ENCODE results near the gene POLRMT.
"Not testable (repeated sequence)": the region's sequence is repeated elsewhere in the genome, so short reads cannot be mapped to it uniquely, and the experiment has no call there.

DNA sequence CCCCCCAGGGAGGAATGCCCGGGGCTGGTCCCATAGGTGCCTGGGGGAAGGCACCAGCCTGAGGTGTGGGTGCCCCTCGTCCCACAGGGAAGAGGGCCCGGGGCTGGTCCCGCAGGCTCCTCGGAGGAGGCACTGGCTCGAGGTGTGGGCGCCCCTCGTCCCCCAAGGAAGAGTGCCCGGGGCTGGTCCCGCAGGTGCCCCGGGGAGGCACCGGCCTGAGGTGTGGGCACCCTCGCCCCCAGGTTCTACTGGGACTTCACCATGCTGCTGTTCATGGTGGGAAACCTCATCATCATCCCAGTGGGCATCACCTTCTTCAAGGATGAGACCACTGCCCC is 30.1 kb downstream of the POLRMT start:
- TF ChIP-seq ZFP3 (CRISPR knock-in tag; IDR thresholded peaks at IDR 0.05); ZFP30 (CRISPR knock-in tag; IDR thresholded peaks at IDR 0.05); PPARA (CRISPR knock-in tag; IDR thresholded peaks at IDR 0.05; ENCODE audit: borderline replicate concordance); ARNTL (CRISPR knock-in tag; IDR thresholded peaks at IDR 0.05; ENCODE audit: borderline replicate concordance, low read depth); ZNF70 (CRISPR knock-in tag; IDR thresholded peaks at IDR 0.05); ZNF565 (CRISPR knock-in tag; conservative IDR thresholded peaks at IDR 0.05; ENCODE audit: low read depth); ZC3H10 (CRISPR knock-in tag; IDR thresholded peaks at IDR 0.05); ESRRG (CRISPR knock-in tag; IDR thresholded peaks at IDR 0.05); TCF4 (CRISPR knock-in tag; IDR thresholded peaks at IDR 0.05; ENCODE audit: borderline replicate concordance); CSDC2 (CRISPR knock-in tag; IDR thresholded peaks at IDR 0.05); ISL1 (CRISPR knock-in tag; IDR thresholded peaks at IDR 0.05); RARB (CRISPR knock-in tag; IDR thresholded peaks at IDR 0.05): not testable (repeated sequence)
- TF ChIP-seq, protein P1, sequence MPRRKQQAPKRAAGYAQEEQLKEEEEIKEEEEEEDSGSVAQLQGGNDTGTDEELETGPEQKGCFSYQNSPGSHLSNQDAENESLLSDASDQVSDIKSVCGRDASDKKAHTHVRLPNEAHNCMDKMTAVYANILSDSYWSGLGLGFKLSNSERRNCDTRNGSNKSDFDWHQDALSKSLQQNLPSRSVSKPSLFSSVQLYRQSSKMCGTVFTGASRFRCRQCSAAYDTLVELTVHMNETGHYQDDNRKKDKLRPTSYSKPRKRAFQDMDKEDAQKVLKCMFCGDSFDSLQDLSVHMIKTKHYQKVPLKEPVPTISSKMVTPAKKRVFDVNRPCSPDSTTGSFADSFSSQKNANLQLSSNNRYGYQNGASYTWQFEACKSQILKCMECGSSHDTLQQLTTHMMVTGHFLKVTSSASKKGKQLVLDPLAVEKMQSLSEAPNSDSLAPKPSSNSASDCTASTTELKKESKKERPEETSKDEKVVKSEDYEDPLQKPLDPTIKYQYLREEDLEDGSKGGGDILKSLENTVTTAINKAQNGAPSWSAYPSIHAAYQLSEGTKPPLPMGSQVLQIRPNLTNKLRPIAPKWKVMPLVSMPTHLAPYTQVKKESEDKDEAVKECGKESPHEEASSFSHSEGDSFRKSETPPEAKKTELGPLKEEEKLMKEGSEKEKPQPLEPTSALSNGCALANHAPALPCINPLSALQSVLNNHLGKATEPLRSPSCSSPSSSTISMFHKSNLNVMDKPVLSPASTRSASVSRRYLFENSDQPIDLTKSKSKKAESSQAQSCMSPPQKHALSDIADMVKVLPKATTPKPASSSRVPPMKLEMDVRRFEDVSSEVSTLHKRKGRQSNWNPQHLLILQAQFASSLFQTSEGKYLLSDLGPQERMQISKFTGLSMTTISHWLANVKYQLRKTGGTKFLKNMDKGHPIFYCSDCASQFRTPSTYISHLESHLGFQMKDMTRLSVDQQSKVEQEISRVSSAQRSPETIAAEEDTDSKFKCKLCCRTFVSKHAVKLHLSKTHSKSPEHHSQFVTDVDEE (CRISPR knock-in tag; IDR thresholded peaks at IDR 0.05) = not testable (repeated sequence)
- TF ChIP-seq, protein P2, sequence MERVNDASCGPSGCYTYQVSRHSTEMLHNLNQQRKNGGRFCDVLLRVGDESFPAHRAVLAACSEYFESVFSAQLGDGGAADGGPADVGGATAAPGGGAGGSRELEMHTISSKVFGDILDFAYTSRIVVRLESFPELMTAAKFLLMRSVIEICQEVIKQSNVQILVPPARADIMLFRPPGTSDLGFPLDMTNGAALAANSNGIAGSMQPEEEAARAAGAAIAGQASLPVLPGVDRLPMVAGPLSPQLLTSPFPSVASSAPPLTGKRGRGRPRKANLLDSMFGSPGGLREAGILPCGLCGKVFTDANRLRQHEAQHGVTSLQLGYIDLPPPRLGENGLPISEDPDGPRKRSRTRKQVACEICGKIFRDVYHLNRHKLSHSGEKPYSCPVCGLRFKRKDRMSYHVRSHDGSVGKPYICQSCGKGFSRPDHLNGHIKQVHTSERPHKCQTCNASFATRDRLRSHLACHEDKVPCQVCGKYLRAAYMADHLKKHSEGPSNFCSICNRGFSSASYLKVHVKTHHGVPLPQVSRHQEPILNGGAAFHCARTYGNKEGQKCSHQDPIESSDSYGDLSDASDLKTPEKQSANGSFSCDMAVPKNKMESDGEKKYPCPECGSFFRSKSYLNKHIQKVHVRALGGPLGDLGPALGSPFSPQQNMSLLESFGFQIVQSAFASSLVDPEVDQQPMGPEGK (CRISPR knock-in tag; IDR thresholded peaks at IDR 0.05; ENCODE audit: borderline replicate concordance) = not testable (repeated sequence)

All from SK-N-SH treated with all-trans-retinoic acid at 6 μM for 48 hours (cell line).